Measurements from ENCODE around the gene PAX7. TPM values are rescaled to one million over a fixed set of nuclear protein-coding genes. Genes with fewer than 3 reads are reported as not detected.
A peak's percentile ranks its signal among the peaks of the same experiment; 100 is the strongest.

Gene PAX7
- total RNA-seq, 2 experiments from 2014 or later, result not detected

- H3K27me3 Mint-ChIP-seq, result peaks cover 24% of the 10 kb centered on the region
- no peaks in the 10 kb centered on the region for H3K4me1 Mint-ChIP-seq (ENCODE audit: low read depth)
- Histone ChIP-seq H3K4me3 (ENCODE audit: low read length) (no peak overlapping the region), H3K36me3 (ENCODE audit: insufficient read depth, low read length) (no peaks in the 10 kb centered on the region), H3K4me1 (ENCODE audit: insufficient read depth, low read length) (no peaks in the 10 kb centered on the region), H3K27me3 (ENCODE audit: control insufficient read depth in 1 of 2, insufficient read depth in 2 of 2, low read length in 2 of 2) (peaks cover 8 to 13% of the 10 kb centered on the region in 2 experiments), H3K27ac (ENCODE audit: low read depth in 1 of 2, low read length in 2 of 2) (no peak overlapping the region), H3K9me3 (ENCODE audit: control insufficient read depth in 1 of 2, insufficient read depth in 1 of 2, low read length in 2 of 2) (no peaks in the 10 kb centered on the region)
- no peak overlapping the region for H3K27ac Mint-ChIP-seq
- intact Hi-C loops (cut with DNase I, micrococcal nuclease), result no loop called here
- no peak overlapping the region for H3K4me3 Mint-ChIP-seq
- ChIA-PET POLR2A (no interaction called here), CTCF (no interaction called here)
- H3K9me3 Mint-ChIP-seq, result no peaks in the 10 kb centered on the region
- ATAC-seq (ENCODE audit: poor library complexity), result no peak
- H3K36me3 Mint-ChIP-seq (ENCODE audit: low read depth), result no peaks in the 10 kb centered on the region
- TF ChIP-seq CTCF (IDR thresholded peaks at IDR 0.05), result no peak
- DNase-seq, result no peak
Observed at GRCh38 chr1:18673976-18674375, 43.3 kb downstream of the PAX7 start.

- no peaks in the 10 kb centered on the region for H3K36me3 ChIP-seq (ENCODE audit: insufficient read depth, low read length)
- Mint-ChIP-seq H3K27me3 (peaks cover 26% of the 10 kb centered on the region), H3K9me3 (no peaks in the 10 kb centered on the region), H3K4me1 (ENCODE audit: low read depth) (no peaks in the 10 kb centered on the region), H3K36me3 (ENCODE audit: low read depth) (no peaks in the 10 kb centered on the region), H3K4me3 (no peak overlapping the region), H3K27ac (no peak overlapping the region)
- no peak overlapping the region for H3K27ac ChIP-seq (ENCODE audit: low read depth in 1 of 2, low read length in 2 of 2)
- TF ChIP-seq CTCF (IDR thresholded peaks at IDR 0.05), result no peak
- ATAC-seq (ENCODE audit: poor library complexity) (no peak), DNase-seq (no peak)
- peaks cover 8 to 17% of the 10 kb centered on the region in 2 experiments for H3K27me3 ChIP-seq (ENCODE audit: control insufficient read depth in 1 of 2, insufficient read depth in 2 of 2, low read length in 2 of 2)
- POLR2A ChIA-PET, result no interaction called here
- no peak overlapping the region for H3K4me3 ChIP-seq (ENCODE audit: low read length)
- intact Hi-C loops (cut with DNase I, micrococcal nuclease), result no loop called here
- CTCF ChIA-PET, result no interaction called here
- H3K4me1 ChIP-seq (ENCODE audit: insufficient read depth, low read length), result no peaks in the 10 kb centered on the region
- no peaks in the 10 kb centered on the region for H3K9me3 ChIP-seq (ENCODE audit: control insufficient read depth in 1 of 2, insufficient read depth in 1 of 2, low read length in 2 of 2)
Observed at GRCh38 chr1:18676332-18676781, 45.7 kb downstream of the PAX7 start.

DNA sequence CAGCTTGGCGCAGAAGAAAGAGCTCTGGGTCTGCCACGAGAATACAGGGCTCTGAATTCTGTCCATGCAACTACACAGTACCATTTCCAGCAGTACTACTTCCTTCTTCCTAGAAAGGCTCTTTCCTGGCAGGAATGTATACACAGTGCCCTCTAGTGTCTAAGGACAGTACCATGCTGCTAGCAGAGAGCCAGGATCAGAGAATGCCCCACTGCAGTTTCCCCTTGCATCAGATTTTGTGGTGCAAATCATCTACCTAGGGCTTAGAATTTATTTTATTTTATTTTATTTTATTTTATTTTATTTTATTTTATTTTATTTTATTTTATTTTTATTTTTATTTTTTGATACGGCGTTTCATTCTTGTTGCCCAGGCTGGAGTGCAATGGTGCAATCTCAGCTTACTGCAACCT, 50.8 kb downstream of the PAX7 start:
- Mint-ChIP-seq H3K9me3 (no peaks in the 10 kb centered on the region), H3K27ac (no peak overlapping the region), H3K27me3 (peaks cover 38% of the 10 kb centered on the region), H3K4me3 (no peak overlapping the region), H3K36me3 (ENCODE audit: low read depth) (no peaks in the 10 kb centered on the region), H3K4me1 (ENCODE audit: low read depth) (no peaks in the 10 kb centered on the region)
- TF ChIP-seq CTCF (IDR thresholded peaks at IDR 0.05), result peak; percentile 67
- H3K27ac ChIP-seq (ENCODE audit: low read depth in 1 of 2, low read length in 2 of 2), result no peak overlapping the region
- ChIA-PET CTCF (interaction anchor here (1.3 kb wide), 1 partner anchor 84 kb away, joined by 6 read pairs; no protein-coding TSS in a partner anchor), POLR2A (interaction anchor here (1.0 kb wide), 1 partner anchor 84 kb away, joined by 3 read pairs; no protein-coding TSS in a partner anchor)
- intact Hi-C loops (cut with DNase I, micrococcal nuclease), result loop anchor here (1.0 to 5.0 kb wide), 2 partner anchors 84 to 141 kb away; no protein-coding TSS in a partner anchor
- H3K9me3 ChIP-seq (ENCODE audit: control insufficient read depth in 1 of 2, insufficient read depth in 1 of 2, low read length in 2 of 2), result no peaks in the 10 kb centered on the region
- DNase-seq, result peak in 4 of 14 experiments; percentile 23 to 53 (median 39)
- H3K4me3 ChIP-seq (ENCODE audit: low read length), result no peak overlapping the region
- no peaks in the 10 kb centered on the region for H3K36me3 ChIP-seq (ENCODE audit: insufficient read depth, low read length)
- no peaks in the 10 kb centered on the region for H3K4me1 ChIP-seq (ENCODE audit: insufficient read depth, low read length)
- peaks cover 4 to 7% of the 10 kb centered on the region in 2 experiments for H3K27me3 ChIP-seq (ENCODE audit: control insufficient read depth in 1 of 2, insufficient read depth in 2 of 2, low read length in 2 of 2)
- no peak for ATAC-seq (ENCODE audit: poor library complexity)
